ENCODE data around the gene SBF1.
"Not testable (repeated sequence)": the region's sequence is repeated elsewhere in the genome, so short reads cannot be mapped to it uniquely, and the experiment has no call there.

The SBF1 gene

GRCh38 chr22:50443801-50444625, 30.8 kb downstream of the SBF1 start:
- DNase-seq = no peak

- DNase-seq = no peak
Observed at GRCh38 chr22:50443197-50443596, 31.6 kb downstream of the SBF1 start.

- no peak for DNase-seq
Observed at GRCh38 chr22:50441428-50441993, 33.3 kb downstream of the SBF1 start.

DNA sequence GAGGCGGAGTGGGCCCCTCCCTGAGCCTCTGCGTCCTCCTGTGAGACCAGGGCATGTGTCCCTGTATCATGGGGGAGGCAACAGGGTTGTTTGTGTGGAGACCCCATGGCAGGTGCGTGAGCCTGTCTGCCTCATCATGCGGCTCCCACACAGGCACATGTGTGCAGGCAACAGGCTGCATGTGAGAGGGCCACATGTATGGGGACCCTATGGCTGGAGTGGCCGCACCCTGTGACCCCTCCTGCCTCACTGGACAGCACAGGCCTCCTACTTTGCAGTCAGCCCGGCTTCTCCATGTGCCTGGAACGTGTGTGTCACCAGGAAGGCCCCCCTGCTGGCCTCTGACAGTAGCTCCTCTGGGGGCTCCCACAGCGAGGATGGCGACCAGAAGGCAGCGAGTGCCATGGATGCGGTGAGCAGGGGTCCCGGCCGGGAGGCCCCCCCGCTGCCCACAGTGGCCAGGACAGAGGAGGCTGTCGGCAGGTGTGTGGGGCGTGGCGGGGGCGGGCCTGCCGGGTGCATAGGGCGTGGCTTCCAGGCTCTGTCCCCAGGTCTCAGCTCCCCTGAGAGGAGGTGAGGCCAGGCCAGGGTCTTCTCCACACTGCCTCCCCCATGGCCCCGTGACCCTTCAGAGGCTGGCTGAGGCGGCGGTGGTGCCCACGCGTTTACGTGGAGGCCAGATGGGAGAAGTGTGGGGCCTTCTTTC, 34.1 kb downstream of the SBF1 start:
- DNase-seq = no peak

GRCh38 chr22:50439871-50440331, 34.9 kb downstream of the SBF1 start:
- no peak for DNase-seq

GRCh38 chr22:50439314-50439870, 35.4 kb downstream of the SBF1 start:
- DNase-seq = no peak

DNA sequence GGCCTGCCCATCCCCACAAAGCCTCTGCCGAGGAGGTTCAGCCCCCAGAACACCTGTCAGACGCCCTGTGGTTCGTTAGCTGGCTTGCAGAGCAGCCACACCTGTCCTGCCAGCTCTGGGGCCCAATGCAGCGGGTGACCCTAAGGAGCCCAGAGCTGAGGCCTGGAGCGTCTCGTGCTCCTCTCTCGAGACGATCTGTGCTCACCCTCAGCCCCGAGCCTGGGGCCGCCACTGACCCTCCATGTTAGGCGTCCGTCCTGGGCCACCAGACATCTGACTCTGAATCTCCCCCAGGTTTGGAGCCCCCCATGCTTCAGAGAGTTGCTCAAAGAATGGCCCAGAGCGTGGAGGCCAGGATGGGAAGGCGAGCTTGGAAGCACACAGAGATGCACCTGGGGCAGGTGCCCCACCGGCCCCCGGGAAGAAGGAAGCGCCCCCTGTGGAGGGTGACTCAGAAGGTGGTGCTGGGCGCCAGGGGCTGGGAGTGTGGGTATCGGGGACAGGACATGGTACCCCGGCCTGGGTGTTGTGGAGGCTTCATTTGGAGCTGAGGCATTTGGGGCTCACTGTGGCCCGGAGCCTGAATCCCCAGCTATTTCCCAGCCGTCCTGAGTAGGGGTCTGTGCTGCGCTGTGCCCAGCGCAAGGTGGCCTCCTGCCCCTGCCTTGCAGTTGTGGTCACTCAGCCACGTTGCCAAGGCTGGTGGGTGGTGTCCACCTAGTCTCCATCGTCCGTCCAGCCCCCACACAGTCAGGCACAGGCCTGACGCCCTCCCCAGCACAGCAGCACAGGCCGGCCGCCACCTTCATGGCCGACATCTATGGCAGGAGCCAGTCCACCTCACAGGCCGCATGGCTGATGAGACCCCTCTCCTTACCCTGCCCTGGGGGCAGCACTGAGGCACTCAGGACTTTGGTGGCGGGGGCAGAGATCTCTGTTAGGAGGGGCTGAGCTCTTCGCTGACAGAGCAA, 36.2 kb downstream of the SBF1 start:
- DNase-seq = no peak

GRCh38 chr22:50437511-50438304, 37.1 kb downstream of the SBF1 start:
- DNase-seq = no peak

DNA sequence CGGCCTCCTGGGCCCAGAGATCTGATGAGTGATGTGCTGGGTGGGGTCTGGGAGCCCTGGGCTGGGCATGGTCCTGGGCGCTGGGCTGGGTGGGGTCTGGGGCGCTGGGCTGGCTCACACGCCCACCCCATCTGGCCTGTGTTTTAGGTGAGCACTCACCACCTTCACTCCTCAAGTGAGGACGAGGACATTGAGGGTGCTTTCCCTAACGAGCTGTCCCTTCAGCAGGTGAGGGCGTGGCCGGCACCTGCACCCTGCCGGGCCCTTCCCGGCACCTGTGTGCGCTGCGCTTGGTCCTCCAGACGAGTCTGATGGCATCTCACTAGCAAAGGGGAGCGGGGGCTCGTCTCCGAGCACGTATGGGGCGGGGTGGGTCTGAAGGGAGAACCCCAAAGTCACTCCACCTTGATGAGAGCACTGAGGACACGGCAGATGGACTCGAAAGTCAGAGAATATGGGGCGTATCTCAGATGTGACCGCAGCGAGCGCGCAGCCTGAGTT, 37.9 kb downstream of the SBF1 start:
- no peak for DNase-seq

DNA sequence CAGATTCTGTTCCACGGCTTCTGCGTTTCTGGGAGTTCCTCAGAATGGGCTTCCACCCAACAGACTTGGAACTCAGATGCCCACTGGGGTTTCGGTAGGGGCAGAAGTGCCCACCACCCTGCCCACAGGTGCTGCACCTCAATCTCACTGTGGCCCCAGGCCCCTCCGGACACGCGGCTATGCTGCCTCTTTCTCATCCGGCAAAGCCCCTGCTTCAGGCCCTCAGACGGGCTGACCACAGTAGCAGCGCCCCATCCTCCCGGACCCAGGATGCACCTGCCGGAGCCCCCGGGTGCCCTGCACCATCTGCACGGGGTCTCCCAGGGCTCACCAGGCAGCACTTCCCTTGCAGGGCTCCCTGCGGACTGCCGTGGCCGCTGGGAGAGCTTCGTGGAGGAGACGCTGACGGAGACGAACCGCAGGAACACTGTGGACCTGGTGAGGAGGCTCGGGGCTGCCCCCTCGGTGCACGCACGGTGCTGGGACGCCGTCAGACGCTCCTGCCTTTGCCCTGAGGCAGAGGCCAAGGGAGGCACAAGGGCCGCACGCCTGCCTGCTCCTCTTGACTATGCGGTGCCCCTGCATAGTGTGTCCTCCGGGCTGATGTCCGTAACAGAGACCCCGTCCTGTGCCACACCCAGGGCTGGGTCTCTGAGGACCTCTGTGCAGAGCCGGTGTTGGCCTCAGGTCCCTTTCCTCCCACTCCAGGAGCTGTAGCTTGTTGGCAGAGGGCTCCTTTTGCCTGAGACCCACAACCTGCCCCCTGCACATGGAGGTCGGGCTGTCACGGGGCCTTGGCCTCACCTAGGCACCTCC, 38.6 kb downstream of the SBF1 start:
- DNase-seq = no peak

- DNase-seq = no peak
Observed at GRCh38 chr22:50435291-50436014, 39.4 kb downstream of the SBF1 start.

GRCh38 chr22:50434849-50435248, 40.0 kb downstream of the SBF1 start:
- DNase-seq = no peak

GRCh38 chr22:50432877-50433510, 41.8 kb downstream of the SBF1 start:
- not testable (repeated sequence) for DNase-seq

DNA sequence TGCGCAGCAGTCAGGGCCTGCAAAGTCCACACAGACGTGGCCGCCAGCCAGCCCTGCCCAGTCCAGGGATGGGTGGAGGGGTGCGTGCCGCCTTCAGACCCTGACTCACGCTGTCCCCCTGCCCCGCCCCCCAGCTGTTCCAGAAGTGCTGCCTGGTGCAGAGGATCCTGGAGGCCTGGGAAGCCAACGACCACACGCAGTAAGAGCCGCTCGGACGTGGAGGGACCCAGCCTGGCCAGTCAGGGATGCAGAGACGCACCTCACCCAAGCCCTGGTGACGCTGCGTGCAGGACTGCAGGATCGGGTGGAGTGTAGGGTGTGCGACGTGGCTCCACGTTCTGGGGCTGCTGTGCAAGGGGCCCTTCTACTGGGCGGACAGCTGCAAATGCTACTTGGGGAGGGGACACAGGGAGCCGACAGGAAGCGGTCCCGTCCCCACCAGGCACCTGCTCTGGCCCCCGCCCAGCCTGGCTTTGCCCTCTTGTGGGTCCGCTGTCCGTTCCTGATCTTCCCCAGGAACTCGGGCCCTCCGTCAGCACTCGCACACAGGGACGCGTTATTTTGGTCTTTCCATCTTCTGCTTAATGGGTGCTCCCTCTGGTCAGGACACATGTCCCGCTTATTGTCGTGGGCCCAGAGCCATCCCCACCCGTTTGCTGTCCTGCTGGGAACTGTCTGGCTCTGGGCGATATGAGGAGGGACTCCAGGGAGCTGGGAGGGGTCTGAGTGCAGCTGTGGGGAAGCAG, 42.5 kb downstream of the SBF1 start:
- no peak for DNase-seq

- DNase-seq = no peak
Observed at GRCh38 chr22:50425179-50425916, 49.5 kb downstream of the SBF1 start.

- DNase-seq = no peak
Observed at GRCh38 chr22:50423956-50424355, 50.9 kb downstream of the SBF1 start.

DNA sequence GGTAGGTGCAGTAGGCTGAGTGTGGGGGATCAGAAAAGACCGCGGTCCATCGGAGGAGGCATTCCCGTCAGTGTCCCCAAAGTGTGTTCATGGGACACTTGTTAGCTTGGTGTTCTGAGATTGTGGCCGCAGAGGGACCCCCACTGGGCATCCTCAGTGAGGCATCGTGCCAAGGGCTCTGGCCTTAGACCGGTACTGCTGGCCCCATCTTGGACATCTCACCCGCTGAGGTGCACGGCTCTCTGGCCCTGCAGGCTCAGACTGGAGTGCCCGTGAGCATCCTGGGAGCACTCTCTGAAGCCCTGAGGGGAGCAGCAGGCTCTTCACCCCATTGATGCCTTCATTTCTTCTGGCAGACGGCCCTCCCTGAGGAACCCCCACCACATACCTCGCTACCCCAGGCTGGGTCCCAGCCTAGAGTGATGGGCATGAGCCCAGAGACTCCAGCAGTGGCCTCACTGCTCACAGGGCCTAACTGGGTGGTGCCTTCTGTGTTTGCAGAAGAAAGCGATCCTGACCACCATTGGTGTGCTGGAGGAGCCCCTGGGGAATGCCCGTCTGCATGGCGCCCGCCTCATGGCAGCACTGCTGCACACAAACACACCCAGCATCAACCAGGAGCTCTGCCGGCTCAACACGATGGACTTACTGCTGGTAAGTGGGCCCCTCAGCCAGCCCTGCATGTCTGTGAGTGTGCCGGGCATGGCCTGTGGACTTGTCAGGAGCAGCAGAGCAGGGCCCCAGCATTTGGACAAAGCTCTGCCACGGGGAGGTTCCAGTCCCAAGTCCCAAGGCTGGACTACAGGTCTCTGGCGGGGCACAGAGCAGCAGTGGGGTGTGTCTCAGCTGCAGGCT, 51.6 kb downstream of the SBF1 start:
- no peak for DNase-seq

Measured in NCI-H187 treated with DMSO at 0.1 percent for 48 hours (cell line).